ENCODE data around the gene GLIS1. TPM values are rescaled to one million over a fixed set of nuclear protein-coding genes. Genes with fewer than 3 reads are reported as not detected.

GLIS1 gene
- total RNA-seq, 1 experiment from 2014 or later, result 0.28 TPM

DNA sequence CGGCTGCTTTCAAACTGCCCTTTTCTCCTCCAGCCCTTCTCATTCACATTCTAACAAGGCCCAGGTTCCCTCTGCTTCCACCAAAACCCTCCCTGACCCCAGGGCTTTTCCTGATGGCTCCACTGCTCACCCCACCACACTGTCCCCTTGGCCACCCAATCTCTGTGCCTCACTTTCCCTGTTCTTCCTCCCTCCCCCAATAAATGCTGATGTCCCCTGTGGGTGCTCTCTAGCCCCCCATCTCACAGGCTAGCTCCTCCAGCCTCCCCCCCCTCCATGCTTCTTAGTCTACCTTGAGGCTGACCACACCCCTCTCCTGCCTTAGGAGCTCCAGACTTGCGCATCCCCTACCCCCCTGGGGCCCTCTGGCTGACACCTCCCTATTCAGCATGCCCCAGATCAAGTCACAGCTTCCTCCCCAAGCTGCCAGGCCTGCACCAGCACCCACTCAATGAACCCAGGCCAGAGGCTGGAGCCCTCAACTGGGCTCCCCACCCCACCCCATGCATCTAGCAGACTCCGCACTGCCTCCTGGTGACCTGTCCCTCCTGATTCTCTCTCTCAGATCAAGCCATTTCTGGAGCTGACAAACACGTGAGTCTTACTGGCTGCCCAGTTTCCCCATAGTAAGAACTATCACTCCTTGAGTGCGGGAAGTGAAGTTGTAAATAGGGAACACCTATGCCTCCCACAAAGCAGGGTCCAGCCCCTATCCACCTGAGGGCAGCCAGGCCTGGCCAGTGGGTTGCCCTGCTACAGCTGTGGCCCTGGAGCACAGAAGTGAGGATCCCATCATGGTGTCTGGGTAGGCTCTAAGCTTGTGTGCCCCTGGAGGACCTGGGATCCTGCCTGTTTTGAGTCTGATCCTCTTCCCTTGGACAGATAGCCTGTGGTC, 161.9 kb downstream of the GLIS1 start:
- no peak for DNase-seq
- H3K36me3 Mint-ChIP-seq (ENCODE audit: insufficient read depth in 1 of 3, low read depth in 3 of 3), result no peaks in the 10 kb centered on the region
- no peaks in the 10 kb centered on the region for H3K9me3 Mint-ChIP-seq

More for the DNA sequence above, 161.9 kb downstream of the GLIS1 start:
- Mint-ChIP-seq H3K27me3 (ENCODE audit: low read depth) (peaks cover 5% of the 10 kb centered on the region), H3K4me1 (peaks cover 27 to 37% of the 10 kb centered on the region in 2 experiments), H3K4me3 (no peak overlapping the region), H3K27ac (peak overlapping the region in 2 of 3 experiments; percentile 71 to 77; a peak in 3 of 7 replicates)
- no CpG with 5 or more reads among the region's 5 CpGs for WGBS (ENCODE audit: extremely low coverage, insufficient read length, low lambda C conversion rate)
- Histone ChIP-seq H2AFZ (ENCODE audit: low read length) (no peak overlapping the region), H3K79me1 (ENCODE audit: insufficient read depth, low read depth, low read length, poor library complexity, severe bottlenecking) (no peaks in the 10 kb centered on the region), H2BK15ac (ENCODE audit: low read depth, low read length) (no peak overlapping the region), H3K79me2 (ENCODE audit: insufficient read depth, low read length) (no peaks in the 10 kb centered on the region), H3K9me3 (ENCODE audit: control insufficient read depth, low read depth, low read length) (no peaks in the 10 kb centered on the region), H2BK20ac (ENCODE audit: low read depth, low read length, poor library complexity, severe bottlenecking) (no peak overlapping the region), H2AK5ac (ENCODE audit: insufficient read length, low read length) (no peak overlapping the region), H3T11ph (ENCODE audit: low read length) (no peak overlapping the region), H3K27me3 (ENCODE audit: insufficient read depth, low read length) (no peaks in the 10 kb centered on the region), H3K23me2 (ENCODE audit: insufficient read length, low read depth, low read length, poor library complexity, severe bottlenecking) (no peaks in the 10 kb centered on the region), H3K9ac (ENCODE audit: extremely low read depth, insufficient read length, low read length) (no peak overlapping the region), H3K4me1 (ENCODE audit: insufficient read depth, low read length) (no peaks in the 10 kb centered on the region; the same call in 1 of the 2 replicates), H3K4me2 (ENCODE audit: insufficient read depth, insufficient read length, low read length) (no peak overlapping the region), H3K27ac (ENCODE audit: insufficient read length, low read depth, low read length) (no peak overlapping the region), H3K18ac (ENCODE audit: insufficient read length, low read depth, low read length) (no peak overlapping the region), H4K5ac (ENCODE audit: insufficient read length, low read depth, low read length) (no peak overlapping the region), H4K20me1 (ENCODE audit: control insufficient read depth, insufficient read depth, insufficient read length) (no peaks in the 10 kb centered on the region), H2BK120ac (ENCODE audit: low read depth, low read length, poor library complexity, severe bottlenecking) (no peak overlapping the region), H3K4ac (ENCODE audit: low read depth, low read length) (no peak overlapping the region), H4K8ac (replicated peaks; ENCODE audit: insufficient read length, low read depth, low read length) (no peak overlapping the region), H3K56ac (ENCODE audit: insufficient read length, low read depth, low read length) (no peak overlapping the region), H2BK5ac (ENCODE audit: insufficient read length, low read length) (no peak overlapping the region), H2BK12ac (ENCODE audit: insufficient read length, low read depth, low read length) (no peak overlapping the region), H3K23ac (ENCODE audit: insufficient read length, low read depth, low read length) (no peak overlapping the region), H4K91ac (ENCODE audit: insufficient read length, low read depth, low read length) (no peak overlapping the region), H3K14ac (ENCODE audit: insufficient read depth, low read length) (peak overlapping the region; percentile 18; the same call in 1 of the 2 replicates)
- TF ChIP-seq, protein P1, sequence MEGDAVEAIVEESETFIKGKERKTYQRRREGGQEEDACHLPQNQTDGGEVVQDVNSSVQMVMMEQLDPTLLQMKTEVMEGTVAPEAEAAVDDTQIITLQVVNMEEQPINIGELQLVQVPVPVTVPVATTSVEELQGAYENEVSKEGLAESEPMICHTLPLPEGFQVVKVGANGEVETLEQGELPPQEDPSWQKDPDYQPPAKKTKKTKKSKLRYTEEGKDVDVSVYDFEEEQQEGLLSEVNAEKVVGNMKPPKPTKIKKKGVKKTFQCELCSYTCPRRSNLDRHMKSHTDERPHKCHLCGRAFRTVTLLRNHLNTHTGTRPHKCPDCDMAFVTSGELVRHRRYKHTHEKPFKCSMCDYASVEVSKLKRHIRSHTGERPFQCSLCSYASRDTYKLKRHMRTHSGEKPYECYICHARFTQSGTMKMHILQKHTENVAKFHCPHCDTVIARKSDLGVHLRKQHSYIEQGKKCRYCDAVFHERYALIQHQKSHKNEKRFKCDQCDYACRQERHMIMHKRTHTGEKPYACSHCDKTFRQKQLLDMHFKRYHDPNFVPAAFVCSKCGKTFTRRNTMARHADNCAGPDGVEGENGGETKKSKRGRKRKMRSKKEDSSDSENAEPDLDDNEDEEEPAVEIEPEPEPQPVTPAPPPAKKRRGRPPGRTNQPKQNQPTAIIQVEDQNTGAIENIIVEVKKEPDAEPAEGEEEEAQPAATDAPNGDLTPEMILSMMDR (conservative IDR thresholded peaks at IDR 0.05), result peak; percentile 44
